CD4-positive, alpha-beta T cell treated with Interleukin-21 for 1 hour (primary cell): Measurements from ENCODE around the gene CCNG2.

Experiments used
- DNase-seq: peaks from one replicate; pipeline ENCODE4 v3.0.0-alpha.2; 2020

The CCNG2 gene

DNA sequence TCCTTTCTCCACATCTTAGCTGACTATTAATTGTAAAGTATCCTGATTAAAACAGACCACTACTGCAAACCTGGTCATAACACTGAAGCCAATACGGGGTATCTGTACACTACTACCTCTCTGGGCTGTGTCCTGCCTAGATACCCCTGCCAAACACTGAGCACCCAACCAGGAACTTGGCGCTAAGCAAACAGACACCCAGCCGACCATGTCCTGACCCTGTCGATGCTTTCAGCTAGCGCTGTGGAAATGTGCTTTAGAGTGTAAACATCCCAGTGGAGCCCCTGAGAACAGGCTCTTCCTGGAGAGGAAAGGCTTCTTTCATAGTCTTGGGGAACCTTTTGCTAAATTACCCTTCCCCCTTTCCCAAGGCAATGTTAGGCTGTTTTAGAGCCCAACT is 52.9 kb downstream of the CCNG2 start:
- no peak for DNase-seq

DNA sequence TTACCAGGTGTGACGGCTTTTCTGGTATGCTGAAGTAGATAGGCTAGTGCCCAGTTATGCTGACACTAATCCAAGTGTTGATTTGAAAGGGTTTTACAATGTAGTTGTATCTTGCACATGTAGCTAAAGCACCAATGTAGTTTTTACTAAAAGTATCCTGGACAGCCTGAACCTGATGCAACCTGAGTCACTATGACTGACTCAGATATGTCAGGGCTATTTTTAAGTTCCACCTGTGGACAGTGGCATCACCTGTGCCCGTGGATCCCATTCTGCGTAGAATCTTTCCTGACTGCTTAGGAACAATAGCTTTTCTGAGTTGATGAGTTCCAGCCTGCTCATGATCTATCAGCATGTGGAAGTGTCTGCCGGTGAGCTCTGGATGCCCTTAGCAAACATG is 58.1 kb downstream of the CCNG2 start:
- no peak for DNase-seq

DNA sequence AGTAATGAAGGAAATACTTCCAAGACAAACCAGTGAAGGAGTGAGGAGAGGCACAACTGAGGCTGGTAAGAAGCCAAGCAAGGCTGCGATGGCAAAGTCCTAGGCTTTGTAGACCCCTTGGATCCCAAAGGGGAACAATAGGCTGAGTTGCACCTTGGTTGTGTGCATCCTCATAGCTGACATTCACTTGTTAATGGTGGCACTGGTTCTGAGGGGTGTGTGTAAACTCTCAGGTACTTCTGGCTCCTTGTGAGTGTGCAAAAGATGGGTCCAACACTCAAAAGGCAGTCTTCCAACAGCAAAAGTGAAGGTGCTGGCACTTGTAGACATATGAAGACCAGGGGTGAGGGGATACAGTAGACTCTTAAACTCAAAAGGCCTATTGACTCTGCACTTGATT is 60.5 kb downstream of the CCNG2 start:
- DNase-seq = no peak

DNA sequence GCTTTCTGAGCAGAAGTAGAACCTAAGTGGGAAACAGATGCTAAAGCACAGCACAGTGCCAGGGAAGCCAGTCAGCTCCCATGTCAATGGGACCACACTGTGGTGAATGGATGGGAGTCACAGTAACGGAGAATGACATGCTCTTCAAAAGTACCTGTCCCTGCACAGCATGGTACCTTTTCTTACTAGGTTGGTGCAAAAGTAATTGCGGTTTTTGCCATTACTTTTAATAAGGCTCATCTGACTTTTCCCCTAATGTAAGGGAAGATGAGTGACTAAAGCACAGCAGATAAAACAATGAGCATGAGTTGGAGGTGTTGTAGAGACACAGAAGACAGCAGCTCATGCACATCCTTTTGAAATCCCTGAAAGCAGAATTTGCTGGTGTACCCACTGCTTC is 62.3 kb downstream of the CCNG2 start:
- DNase-seq = no peak
